NCI-H748 (cell line): ENCODE results near the gene RERE.
"Not testable (repeated sequence)": the region's sequence is repeated elsewhere in the genome, so short reads cannot be mapped to it uniquely, and the experiment has no call there.

Experiments
- DNase-seq: peaks from one replicate; lab custom pipeline; 2025; ENCODE audit not compliant: unreplicated experiment; lab: John Stamatoyannopoulos, UW

RERE gene

DNA sequence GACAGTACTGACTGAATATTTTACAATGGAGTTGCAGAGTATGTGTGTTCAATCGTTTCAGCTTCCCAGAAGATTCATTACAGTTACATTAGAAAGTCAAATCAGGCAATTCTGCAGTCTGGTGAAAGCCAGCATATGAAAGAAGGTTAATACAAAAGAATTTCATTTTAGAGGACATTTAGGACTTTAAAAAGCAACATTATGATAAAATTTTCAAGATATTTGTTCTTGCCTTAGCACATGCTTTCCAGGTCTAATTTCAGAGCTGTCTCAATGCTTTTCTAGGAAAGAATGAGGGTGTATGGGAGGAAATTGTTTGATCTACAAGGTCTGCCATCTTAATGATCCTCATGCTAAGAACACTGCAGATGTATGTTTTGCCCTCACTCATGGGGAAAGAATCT lies 63.2 kb downstream of the RERE start:
- no peak for DNase-seq

DNA sequence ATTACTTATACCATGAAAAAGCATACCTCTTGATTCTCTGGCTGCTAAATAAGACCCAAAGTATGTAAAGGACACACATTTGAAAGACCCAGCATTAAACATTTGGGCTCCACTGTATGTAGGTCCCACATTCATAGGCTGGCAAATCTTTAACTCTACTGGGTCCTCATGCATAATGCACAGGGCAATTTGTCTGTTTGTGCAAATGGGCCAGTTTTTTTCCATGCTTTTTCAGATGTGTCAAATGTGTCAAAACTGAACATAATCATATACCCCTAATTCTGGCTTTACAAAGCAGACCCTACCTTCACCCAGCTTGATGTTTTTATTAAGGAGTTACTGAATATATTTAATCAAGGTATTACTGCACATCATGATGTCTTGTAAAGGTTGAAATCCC lies 63.7 kb downstream of the RERE start:
- no peak for DNase-seq

DNA sequence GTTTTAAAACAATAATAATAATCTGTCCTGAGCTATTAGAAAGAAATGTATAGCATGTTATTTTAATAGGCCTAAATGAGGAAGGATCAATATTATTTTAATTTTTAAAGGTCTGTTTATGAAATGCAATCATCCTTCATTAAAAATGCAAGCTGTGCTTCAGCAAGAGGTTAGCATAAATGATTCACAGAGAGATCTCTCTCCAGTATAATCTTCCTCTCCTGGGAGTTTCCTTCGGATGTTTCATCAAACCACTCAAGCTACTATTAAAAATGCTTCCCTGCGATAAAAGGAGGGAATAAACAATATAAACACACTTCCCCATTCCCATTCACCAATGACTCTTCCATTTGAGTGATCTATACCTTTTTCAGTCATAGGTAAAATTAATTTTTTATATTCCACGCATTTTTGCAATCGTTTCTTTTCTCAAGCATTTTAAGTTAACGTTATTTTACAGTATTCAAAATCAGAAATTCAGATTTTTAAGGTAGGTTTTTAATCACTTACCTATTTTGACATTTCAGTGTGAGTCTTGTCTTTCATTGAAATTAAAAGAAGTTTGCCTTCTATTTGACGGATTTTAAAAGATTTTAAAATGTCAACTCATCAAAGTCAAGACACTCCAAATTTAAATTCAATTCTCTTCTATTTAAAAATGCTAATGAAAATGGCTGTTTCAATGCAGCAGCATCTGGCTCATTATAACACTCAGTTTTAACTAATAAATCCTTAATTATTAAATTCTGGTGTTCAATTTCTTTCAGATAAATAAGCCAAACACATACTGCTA lies 64.3 kb downstream of the RERE start:
- no peak for DNase-seq

DNA sequence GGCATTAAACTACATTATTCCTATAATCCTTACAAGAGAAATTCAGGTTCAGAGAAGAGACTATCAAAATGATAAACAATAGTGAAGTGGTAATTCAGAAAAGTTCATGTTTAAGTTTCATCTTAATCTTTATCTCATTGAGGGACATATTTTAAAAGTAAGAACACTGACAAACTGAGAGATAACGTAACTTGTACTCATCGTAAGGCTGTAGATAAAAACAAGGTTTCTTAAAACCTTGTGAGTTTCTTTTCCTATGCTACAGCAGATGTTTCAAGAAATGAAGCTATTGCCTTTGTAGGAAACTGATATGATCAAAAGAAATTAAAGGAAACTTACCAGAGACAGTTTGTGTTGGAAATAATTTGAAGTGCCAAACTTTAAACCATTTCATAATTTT lies 65.0 kb downstream of the RERE start:
- DNase-seq: no peak

DNA sequence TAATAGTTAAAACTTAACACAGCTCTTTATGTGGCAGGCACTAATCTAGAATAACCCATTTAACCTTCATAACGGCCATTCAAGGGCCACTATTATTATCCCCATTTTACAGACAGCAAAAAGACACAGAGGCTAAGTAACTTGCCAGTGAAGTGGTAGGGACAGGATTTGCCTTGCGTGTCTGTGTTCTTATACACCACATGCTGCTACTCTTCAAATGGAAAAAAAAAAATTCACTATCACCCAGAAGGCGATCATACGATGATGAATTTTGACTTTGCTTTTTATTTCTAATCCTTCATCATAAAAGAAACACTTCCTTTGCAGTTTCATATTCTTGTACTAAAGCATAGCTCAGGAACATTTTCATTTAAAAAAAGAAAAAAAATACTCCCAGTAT lies 65.5 kb downstream of the RERE start:
- DNase-seq: no peak

DNA sequence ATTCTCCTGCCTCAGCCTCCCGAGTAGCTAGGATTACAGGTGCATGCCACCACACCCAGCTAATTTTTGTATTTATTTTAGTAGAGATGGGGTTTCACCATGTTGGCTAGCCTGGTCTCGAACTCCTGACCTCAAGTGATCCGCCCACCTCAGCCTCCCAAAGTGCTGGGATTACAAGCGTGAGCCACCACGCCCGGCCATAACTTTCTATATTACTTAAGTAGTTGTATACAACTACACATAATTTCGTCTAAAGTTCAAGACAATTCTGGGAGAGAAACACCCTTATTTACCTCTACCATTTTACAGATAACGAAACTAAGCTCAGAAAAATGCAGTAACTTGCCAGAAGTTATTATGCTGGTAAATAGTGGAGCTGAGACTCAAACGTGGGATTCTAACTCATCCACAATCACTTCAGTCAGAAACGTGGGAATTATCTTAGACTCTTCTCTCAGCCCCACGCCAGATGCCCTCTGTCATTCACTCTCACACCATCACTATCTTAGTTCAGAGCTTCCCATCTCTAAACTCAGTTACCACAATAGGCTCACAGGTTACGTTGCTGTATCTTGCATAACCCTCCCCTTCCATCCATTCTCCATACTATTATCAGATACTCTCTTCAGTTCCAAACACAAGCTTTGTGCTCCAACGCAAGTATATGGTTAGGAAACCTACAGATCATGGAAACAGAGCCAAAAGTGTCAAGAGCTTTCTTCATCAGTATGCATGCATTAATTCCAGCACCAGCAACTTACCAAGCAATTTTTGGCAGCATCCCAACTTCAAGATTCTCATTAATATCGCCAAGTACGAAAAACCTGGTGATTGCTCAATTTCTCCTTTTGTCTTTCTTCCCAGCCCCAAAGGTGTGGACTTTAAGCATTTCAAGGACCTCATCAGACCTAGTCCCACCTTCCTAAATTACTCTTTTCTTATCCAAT lies 69.3 kb downstream of the RERE start:
- DNase-seq: no peak

DNA sequence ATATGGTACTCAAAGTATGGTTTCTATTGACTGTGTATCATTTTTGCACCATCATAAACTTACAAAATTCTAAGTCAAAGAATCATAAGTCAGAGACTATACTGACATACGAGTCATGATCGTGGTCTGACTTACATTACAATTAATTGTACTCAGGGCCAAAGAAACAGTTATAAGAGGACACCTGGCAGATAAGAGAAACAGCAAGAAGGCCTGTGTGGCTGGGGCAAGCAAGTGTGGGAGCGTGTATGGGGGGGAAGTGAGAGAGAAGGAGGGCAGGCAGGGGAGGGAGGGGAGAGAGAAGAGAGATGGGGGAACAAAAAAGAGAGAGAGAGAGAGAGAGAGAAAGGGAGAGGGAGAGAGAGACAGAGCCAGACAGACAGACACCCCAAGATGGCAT lies 70.9 kb downstream of the RERE start:
- DNase-seq: no peak

DNA sequence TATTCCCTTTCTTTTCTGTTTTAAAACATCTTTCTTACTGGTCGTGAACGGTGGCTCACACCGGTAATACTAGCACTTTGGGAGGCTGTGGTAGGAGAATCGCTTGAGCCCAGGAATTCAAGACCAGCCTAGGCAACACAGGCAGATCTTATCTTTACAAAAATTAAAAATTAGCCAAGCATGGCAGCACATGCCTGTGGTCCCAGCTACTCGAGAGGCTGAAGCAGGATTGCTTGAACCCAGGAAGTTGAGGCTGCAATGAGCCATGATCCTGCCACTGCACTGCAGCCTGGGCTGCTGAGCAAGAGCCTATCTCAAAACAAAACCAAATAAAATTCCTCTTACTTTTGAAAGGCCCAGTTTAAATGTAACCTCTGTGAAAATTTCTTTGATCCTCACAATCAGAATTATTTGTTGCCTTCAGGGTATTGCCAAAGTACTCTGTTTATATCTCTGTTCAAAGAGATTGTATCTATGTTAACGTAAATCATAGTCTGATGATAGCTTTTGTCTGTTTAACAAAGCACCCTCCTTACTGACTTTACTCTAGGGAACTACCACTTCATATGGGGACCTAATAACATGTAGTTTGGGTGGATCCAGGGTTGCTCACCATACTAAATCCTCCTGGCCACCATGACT lies 71.6 kb downstream of the RERE start:
- no peak for DNase-seq

DNA sequence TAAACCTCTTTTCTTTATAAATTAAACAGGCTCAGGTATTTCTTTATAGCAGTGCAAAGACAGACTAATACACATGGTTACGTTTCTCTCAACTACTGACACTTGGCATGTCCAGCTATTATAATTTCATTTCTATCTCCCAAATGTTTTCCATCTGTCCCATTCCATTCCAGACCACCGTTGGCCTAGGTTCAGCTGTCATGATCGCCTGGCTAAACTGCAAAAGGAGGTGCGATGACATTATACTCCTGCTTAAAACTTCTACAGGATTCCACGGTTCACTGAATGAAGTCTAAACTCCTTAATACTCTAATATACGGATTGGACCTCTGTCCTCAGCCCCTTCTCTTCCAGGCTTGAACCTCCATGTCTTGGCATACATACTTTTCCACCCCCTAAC lies 72.1 kb downstream of the RERE start:
- no peak for DNase-seq

DNA sequence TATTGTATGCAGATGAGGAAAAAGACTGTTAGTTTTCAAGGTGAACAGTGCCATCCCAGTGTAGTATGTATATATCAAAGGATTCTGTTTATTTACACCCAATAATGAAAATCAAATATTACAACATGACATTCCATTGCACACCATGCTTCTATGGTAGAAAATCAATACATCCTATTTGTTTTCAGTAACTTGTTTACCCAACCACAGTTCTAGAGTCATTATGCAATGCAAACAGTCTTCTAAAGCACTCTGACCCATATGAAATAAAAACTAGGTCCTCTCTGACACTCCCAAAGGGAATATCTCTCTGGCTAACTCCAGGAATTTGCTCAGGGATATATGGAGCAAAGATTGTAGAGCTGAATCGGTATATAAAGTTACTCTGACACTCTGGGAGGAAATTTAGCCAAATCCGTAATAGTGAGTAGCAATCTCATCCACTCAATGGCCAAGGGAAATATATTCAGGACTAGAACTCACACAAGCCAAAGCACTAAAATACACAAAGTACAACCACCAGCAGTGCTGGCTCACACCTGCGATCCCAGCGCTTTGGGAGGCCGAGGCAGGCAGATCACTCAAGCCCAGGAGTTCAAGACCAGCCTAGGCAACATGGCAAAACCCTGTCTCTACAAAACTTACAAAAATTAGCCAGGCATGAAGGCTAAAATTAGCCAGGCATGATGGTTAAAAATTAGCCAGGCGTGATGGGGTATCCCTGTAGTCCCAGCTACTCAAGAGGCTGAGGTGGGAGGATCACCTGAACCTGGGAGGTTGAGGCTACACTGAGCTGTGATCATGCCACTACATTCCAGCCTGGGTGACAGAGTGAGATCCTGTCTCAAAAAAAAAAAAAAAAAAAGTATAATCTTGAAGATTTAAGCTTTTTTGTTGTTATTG lies 75.2 kb downstream of the RERE start:
- DNase-seq: no peak

DNA sequence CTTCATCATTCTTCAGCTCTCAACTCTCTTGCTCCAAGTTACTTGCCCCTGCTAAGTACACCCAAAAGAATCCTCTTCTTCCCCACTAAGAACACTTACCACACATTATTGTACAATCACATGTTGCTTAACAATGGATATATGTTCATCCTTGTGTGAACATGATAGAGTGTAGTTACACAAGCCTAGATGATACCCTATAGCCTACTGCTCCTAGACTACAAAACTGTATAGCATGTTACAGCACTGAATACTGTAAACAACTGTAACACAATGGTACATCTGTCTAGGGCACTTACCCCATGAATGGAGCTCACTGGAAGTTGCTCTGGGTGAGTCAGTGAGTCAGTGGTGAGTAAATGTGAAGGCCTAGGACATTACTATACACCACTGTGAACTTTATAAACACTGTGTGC lies 77.4 kb downstream of the RERE start:
- no peak for DNase-seq

DNA sequence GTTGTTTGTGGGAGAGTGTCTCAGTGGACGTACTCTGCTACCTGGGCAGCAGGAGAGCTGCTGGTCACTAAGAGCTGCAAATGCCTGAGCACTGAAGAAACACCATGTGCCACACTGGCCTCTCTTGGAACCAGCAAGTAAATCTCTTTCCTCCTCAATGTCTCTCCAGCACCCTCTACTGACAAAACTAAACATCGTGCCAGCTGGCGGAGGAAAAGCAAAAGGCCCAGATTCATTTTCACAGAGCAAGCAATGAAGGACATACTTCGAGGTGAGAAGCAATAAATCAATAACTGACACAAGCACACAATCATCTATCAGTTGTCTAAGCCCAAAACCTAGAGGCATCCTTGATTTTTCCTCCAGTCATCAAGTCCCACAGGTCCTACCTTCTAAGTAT lies 78.1 kb downstream of the RERE start:
- DNase-seq: no peak

DNA sequence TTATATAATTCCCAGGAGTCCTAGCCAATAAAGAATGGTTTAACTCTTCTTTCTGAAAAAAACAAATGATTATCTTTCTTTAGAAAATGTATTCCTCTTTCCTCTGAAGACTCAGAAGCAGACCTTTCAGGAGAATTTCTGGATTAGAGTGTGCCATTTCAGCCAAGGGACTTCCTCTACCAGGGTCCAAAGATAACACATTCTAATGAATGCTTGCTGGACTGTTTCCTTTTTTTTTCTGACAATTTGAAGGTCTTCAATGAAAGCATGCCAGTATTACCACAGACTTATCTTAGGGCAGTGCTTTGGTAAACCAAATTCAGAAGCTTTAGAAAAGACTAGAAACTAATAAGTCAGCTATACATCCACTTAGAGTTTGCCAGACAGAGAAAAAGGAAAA lies 80.5 kb downstream of the RERE start:
- DNase-seq: no peak

DNA sequence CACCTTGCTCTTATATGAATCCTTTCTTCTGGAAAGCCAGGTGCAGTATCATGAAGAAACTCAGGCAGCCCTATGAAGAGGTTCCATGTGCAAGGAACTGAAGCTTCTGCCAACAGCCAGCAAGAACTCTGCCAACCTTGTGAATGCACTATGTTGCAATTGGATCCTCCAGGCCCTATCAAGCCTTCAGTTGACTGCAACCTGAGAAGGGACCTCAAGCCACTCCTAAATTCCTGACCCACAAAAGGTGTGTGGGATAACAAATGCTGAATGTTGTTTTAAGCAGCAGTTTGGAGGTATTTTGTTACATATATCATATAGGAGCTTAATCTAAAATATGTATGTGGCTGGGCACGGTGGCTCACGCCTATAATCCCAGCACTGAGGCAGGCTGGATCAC lies 84.0 kb downstream of the RERE start:
- DNase-seq: peak; percentile 7

DNA sequence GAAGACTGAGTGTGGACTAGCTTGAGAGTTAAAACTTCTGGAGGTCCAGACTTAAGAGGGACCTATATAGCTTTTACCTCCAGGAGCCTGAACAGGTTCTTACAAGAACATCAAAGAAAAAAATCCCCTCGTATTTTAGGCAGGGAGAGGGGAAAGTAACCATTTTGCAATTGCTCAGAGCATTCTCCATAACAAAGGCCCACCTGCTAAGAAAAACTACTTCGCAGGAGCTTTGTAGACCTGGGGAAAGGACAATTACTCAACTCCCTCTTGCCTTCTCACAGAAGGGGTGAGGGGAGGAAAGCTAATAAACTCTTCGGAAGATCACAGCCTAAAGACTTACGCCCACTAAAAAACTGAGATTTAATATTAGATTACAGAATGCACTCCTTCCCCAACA lies 86.3 kb downstream of the RERE start:
- DNase-seq: no peak

DNA sequence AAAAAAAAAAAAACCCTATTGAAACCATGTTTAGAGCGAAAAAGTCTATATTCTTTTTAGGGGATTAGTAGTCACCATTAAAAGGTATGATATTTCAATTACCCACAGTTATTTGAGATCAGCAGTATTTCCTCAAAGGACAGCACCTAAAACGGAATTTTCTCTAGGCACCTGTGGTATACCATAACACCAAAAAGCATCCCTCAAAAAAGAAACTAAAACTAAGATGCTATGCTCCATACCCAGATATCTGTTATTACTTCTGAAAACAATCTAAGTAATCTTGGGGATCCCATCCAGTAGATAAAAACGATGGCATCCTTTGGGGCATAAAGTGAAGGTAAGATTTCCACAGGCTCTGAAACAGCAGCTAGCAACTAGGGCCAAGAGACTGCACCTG lies 89.0 kb downstream of the RERE start:
- no peak for DNase-seq

DNA sequence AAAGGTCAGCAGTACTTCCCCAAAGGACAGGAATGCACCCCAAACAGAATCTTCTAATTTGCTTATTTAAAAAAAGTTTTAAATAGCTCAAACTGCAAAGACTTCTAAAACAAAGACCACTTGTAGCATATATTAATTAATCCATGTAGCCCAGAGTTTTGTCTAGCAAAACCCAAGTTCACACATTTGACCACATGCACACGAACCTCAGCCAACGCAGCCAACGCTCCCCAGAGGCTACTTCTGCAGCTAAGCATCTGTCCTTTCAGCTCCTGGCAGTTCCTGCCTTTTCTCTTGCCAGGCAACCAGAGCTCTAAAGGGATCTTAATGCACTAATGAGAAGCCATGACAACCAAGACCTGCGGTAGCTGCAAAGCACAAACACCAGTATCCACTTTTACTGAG lies 89.6 kb downstream of the RERE start:
- no peak for DNase-seq

DNA sequence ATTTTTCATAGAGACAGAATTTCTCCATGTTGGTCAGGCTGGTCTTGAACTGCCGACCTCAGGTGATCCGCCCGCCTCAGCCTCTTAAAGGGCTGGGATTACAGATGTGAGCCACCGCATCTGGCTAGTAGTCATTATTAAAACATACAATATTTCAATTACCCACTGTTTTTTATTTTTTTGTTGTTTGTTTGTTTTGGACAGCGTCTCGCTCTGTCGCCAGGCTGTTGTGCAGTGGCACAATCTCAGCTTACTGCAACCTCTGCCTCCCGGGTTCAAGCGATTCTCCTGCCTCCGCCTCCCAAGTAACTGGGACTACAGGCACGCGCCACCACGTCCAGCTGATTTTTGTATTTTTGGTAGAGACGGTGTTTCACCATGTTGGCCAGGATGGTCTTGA lies 90.1 kb downstream of the RERE start:
- not testable (repeated sequence) for DNase-seq

DNA sequence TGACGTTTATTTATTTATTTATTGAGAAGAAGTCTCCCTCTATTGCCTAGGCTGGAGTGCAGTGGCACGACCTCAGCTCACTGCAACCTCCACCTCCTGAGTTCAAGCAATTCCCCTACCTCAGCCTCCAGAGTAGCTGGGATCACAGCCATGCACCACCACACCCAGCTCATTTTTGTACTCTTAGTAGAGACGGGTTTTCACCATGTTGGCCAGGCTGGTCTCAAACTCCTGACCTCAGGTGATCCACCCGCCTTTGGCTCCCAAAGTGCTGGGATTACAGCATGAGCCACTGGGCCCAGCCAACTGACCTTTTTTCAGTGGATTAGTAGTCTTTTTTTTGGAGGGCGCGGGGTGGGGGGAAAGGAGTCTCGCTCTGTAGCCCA lies 90.6 kb downstream of the RERE start:
- not testable (repeated sequence) for DNase-seq

DNA sequence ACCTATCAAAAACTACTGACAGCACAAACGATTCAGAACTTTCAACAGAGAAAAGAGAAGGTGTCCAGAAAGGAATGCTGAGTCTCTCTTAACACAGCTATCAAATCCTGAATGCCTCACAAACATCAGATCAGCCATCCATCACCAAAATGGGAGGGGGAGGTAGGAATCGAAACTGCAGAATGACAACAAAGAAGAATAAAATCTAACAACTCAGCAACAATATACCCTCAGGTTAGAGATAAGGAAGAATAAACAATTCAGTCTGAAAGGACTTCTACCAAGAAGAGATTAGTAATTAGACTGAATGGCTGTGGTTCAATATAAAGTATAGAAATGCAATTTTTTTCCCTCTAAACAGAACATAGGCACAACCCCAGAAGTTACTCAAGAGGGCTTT lies 94.4 kb downstream of the RERE start:
- no peak for DNase-seq

DNA sequence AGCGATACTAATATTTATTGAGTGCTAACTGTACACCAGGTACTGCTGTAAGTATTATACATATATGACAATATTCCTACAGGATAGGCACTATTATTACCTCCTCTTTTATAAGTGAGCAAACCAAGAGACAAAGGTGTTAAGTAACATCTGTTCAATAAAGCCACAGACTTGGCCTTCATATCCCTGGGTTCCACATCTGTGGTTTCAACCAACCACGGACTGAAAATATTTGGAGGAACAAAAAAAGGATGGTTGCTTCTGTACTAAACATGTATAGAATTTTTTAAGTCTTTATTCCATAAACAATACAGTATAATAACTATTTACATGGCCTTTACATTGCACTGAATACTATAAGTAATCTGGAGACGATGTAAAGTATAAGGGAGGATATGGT lies 95.1 kb downstream of the RERE start:
- DNase-seq: no peak
